Activated naive CD8-positive, alpha-beta T cell treated with anti-CD3 and anti-CD28 coated beads, Interleukin-2, amount 50 U/mL, for 24 hours (primary cell): ENCODE results near the gene NGDN.

Experiments used
- ATAC-seq: fragments of 150-1000 bp; cut with Tn5 transposase; one replicate; pipeline ENCODE4 v1.10.0; 2021
- DNase-seq: peaks from one replicate; pipeline ENCODE4 v3.0.0; 2021
- H3K27ac Mint-ChIP-seq: one replicate; pipeline ENCODE4 v1.8.0; 2021; ENCODE audit warnings: mild to moderate bottlenecking, mixed read lengths
- H3K27me3 Mint-ChIP-seq: one replicate; pipeline ENCODE4 v1.8.0; 2021; ENCODE audit warnings: mixed read lengths
- H3K36me3 Mint-ChIP-seq: one replicate; pipeline ENCODE4 v1.8.0; 2021; ENCODE audit warnings: low read depth, mixed read lengths
- H3K4me1 Mint-ChIP-seq: one replicate; pipeline ENCODE4 v1.8.0; 2021; ENCODE audit warnings: mixed read lengths
- H3K4me3 Mint-ChIP-seq: one replicate; pipeline ENCODE4 v1.8.0; 2021; ENCODE audit warnings: mild to moderate bottlenecking, moderate library complexity, mixed read lengths
- H3K9me3 Mint-ChIP-seq: one replicate; pipeline ENCODE4 v1.8.0; 2021; ENCODE audit warnings: mixed read lengths

The NGDN gene

GRCh38 chr14:23481362-23481970, 12.0 kb downstream of the NGDN start:
- Mint-ChIP-seq H3K9me3 (no peaks in the 10 kb centered on the region), H3K27ac (no peak overlapping the region), H3K36me3 (peaks cover 26% of the 10 kb centered on the region), H3K4me3 (no peak overlapping the region), H3K4me1 (no peaks in the 10 kb centered on the region), H3K27me3 (no peaks in the 10 kb centered on the region)
- DNase-seq (no peak), ATAC-seq (no peak)

- no peak for DNase-seq
- Mint-ChIP-seq H3K9me3 (no peaks in the 10 kb centered on the region), H3K4me1 (no peaks in the 10 kb centered on the region), H3K27me3 (no peaks in the 10 kb centered on the region), H3K27ac (no peak overlapping the region), H3K4me3 (no peak overlapping the region), H3K36me3 (peaks cover 23% of the 10 kb centered on the region)
- ATAC-seq: no peak
These were observed 12.7 kb downstream of the NGDN start for GRCh38 chr14:23481979-23482822.

GRCh38 chr14:23482823-23483148, 13.3 kb downstream of the NGDN start:
- Mint-ChIP-seq H3K27me3 (no peaks in the 10 kb centered on the region), H3K4me3 (no peak overlapping the region), H3K27ac (no peak overlapping the region), H3K36me3 (peaks cover 20% of the 10 kb centered on the region), H3K4me1 (no peaks in the 10 kb centered on the region), H3K9me3 (no peaks in the 10 kb centered on the region)
- DNase-seq (no peak), ATAC-seq (no peak)

- H3K36me3 Mint-ChIP-seq: peaks cover 17% of the 10 kb centered on the region
- ATAC-seq: peak; percentile 68
- no peak overlapping the region for H3K27ac Mint-ChIP-seq
- no peaks in the 10 kb centered on the region for H3K4me1 Mint-ChIP-seq
- H3K4me3 Mint-ChIP-seq: no peak overlapping the region
- no peaks in the 10 kb centered on the region for H3K27me3 Mint-ChIP-seq
- no peaks in the 10 kb centered on the region for H3K9me3 Mint-ChIP-seq
- no peak for DNase-seq
These were observed 13.8 kb downstream of the NGDN start for GRCh38 chr14:23483236-23483854.

GRCh38 chr14:23485326-23485725, 15.8 kb downstream of the NGDN start:
- H3K27ac Mint-ChIP-seq: no peak overlapping the region
- H3K36me3 Mint-ChIP-seq: peaks cover 13% of the 10 kb centered on the region
- DNase-seq (no peak), ATAC-seq (no peak)
- H3K4me3 Mint-ChIP-seq: no peak overlapping the region
- H3K27me3 Mint-ChIP-seq: no peaks in the 10 kb centered on the region
- no peaks in the 10 kb centered on the region for H3K4me1 Mint-ChIP-seq
- no peaks in the 10 kb centered on the region for H3K9me3 Mint-ChIP-seq

GRCh38 chr14:23486036-23486435, 16.5 kb downstream of the NGDN start:
- H3K36me3 Mint-ChIP-seq: peaks cover 12% of the 10 kb centered on the region
- no peak overlapping the region for H3K27ac Mint-ChIP-seq
- no peak overlapping the region for H3K4me3 Mint-ChIP-seq
- no peaks in the 10 kb centered on the region for H3K4me1 Mint-ChIP-seq
- H3K9me3 Mint-ChIP-seq: no peaks in the 10 kb centered on the region
- ATAC-seq: no peak
- no peaks in the 10 kb centered on the region for H3K27me3 Mint-ChIP-seq
- no peak for DNase-seq

- H3K27me3 Mint-ChIP-seq: no peaks in the 10 kb centered on the region
- no peak overlapping the region for H3K27ac Mint-ChIP-seq
- no peak for DNase-seq
- H3K36me3 Mint-ChIP-seq: peaks cover 9% of the 10 kb centered on the region
- H3K4me3 Mint-ChIP-seq: no peak overlapping the region
- no peaks in the 10 kb centered on the region for H3K4me1 Mint-ChIP-seq
- ATAC-seq: no peak
- H3K9me3 Mint-ChIP-seq: no peaks in the 10 kb centered on the region
These were observed 17.7 kb downstream of the NGDN start for GRCh38 chr14:23487216-23487615.

- Mint-ChIP-seq H3K9me3 (no peaks in the 10 kb centered on the region), H3K27me3 (no peaks in the 10 kb centered on the region), H3K4me3 (no peak overlapping the region), H3K27ac (no peak overlapping the region), H3K36me3 (peaks cover 3% of the 10 kb centered on the region), H3K4me1 (no peaks in the 10 kb centered on the region)
- no peak for DNase-seq
- ATAC-seq: no peak
These were observed 23.2 kb downstream of the NGDN start for GRCh38 chr14:23492618-23493272.

GRCh38 chr14:23494223-23494622, 24.7 kb downstream of the NGDN start:
- H3K9me3 Mint-ChIP-seq: no peaks in the 10 kb centered on the region
- H3K4me1 Mint-ChIP-seq: no peaks in the 10 kb centered on the region
- H3K27ac Mint-ChIP-seq: no peak overlapping the region
- no peaks in the 10 kb centered on the region for H3K36me3 Mint-ChIP-seq
- H3K4me3 Mint-ChIP-seq: no peak overlapping the region
- DNase-seq (no peak), ATAC-seq (no peak)
- no peaks in the 10 kb centered on the region for H3K27me3 Mint-ChIP-seq

GRCh38 chr14:23512156-23512555, 42.7 kb downstream of the NGDN start:
- no peaks in the 10 kb centered on the region for H3K27me3 Mint-ChIP-seq
- no peaks in the 10 kb centered on the region for H3K36me3 Mint-ChIP-seq
- peak overlapping the region; percentile 49 for H3K27ac Mint-ChIP-seq
- ATAC-seq (no peak), DNase-seq (peak; percentile 8)
- H3K4me1 Mint-ChIP-seq: peaks cover 6% of the 10 kb centered on the region
- H3K9me3 Mint-ChIP-seq: no peaks in the 10 kb centered on the region
- peak overlapping the region; percentile 76 for H3K4me3 Mint-ChIP-seq

GRCh38 chr14:23513005-23513817, 43.7 kb downstream of the NGDN start:
- H3K4me1 Mint-ChIP-seq: peaks cover 6% of the 10 kb centered on the region
- H3K27ac Mint-ChIP-seq: no peak overlapping the region
- ATAC-seq: no peak
- no peaks in the 10 kb centered on the region for H3K9me3 Mint-ChIP-seq
- no peaks in the 10 kb centered on the region for H3K27me3 Mint-ChIP-seq
- DNase-seq: no peak
- H3K4me3 Mint-ChIP-seq: no peak overlapping the region
- no peaks in the 10 kb centered on the region for H3K36me3 Mint-ChIP-seq

- ATAC-seq: no peak
- Mint-ChIP-seq H3K27ac (no peak overlapping the region), H3K36me3 (no peaks in the 10 kb centered on the region), H3K27me3 (no peaks in the 10 kb centered on the region), H3K4me3 (no peak overlapping the region), H3K9me3 (no peaks in the 10 kb centered on the region), H3K4me1 (peaks cover 6% of the 10 kb centered on the region)
- no peak for DNase-seq
These were observed 44.5 kb downstream of the NGDN start for GRCh38 chr14:23513818-23514643.

GRCh38 chr14:23514644-23514957, 45.1 kb downstream of the NGDN start:
- Mint-ChIP-seq H3K27me3 (no peaks in the 10 kb centered on the region), H3K4me1 (peaks cover 6% of the 10 kb centered on the region), H3K36me3 (no peaks in the 10 kb centered on the region), H3K27ac (no peak overlapping the region), H3K9me3 (no peaks in the 10 kb centered on the region), H3K4me3 (no peak overlapping the region)
- ATAC-seq (no peak), DNase-seq (no peak)
